HuH-7 (cell line): ENCODE measurements around the gene TGFB2.
A peak's percentile ranks its signal among the peaks of the same experiment; 100 is the strongest.

Source experiments
- DNase-seq: peaks from one replicate; pipeline ENCODE4 v3.0.0; 2011; ENCODE audit warnings: low spot score

Gene TGFB2

DNA sequence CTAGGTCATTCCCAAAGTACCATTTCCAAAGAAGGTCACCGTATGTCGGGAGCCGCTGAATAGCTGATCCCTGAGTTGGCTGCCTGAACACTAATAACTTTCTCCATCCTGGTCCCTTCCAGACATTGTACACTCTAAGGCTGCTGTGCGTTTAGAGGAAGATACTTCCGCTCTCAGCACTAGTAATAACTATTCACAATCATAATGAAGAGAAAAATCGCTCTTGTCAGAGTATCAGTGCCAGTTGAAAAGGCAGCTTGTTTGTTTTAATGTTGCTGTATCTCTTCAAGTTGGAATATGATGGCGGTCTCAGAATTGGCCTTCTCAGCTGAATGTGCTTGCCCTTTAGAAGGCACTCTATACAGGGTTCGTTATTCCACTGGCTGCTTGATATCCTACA is 43.5 kb downstream of the TGFB2 start:
- DNase-seq = no peak

DNA sequence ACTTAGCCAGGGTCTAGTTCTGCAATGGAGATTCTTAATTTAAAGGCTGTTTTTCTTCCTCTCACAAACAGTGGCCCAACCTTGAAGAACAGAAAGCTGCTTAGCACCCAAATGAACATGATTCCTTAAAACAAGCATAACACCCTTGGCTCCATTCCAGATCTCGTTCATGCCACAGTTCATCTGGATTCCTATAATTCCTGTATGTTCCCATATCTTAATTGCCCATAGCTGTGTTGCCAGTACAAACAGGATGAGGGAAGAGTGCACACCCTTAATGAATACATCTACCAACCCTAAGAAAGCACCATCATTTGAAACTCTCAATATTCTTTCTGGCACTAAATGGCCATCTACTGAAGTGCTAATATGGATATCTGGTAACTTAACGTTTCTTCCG is 45.5 kb downstream of the TGFB2 start:
- no peak for DNase-seq

DNA sequence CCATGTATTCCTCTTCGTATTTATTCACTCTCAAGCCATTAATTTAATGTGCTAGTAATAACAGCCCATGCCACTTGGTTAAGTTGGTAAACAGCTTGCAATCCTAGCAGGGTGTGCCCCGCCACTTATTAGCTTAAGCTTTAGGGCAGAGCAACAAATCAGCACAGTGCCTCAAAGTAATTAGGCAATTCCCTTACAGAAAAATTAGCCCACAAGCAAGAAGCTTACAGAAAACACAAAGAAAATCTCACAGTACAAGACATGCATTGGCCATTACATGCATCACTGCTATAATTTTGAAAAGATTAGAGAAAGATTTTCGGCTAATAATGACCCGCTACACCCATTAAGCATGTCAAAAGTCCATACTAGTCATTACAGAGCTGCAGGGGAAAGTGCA is 47.6 kb downstream of the TGFB2 start:
- no peak for DNase-seq

DNA sequence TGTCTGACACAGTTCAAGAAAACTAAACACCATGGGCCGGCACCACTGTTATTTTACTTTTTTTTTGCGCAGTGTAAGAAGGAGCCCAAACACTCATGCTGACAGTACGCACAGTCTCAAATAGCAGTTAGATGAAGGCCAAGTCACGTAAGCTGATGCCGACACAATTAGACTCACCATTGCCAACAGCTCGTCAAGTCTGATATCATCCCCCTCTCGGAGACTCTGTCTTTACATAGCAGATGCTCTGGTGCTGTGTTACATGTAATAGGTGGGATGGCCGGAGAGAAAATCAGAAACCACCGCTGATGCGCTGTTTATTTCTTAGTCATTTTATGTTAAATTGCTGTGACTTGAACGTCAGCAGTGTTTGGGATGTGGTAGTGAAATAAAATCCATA is 49.3 kb downstream of the TGFB2 start:
- DNase-seq = no peak

DNA sequence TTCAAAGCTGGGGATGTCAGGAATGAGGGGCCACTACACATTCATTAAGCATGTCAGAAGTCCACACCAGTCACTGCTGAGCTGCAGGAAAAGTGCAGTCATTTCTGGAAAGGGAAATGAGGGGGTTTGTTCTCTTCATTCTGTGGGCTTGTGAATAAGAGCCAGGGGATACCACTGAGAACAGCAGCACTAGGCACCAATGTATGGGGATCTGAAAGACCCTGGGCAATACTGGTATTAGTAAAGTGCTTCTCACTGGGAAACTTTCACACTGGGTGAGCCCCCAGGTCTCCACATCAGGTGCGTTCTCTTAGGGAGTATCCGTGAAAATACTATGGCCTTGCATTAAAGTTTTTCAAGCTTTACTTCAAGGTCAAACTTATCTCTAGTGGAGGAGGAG is 49.9 kb downstream of the TGFB2 start:
- no peak for DNase-seq

DNA sequence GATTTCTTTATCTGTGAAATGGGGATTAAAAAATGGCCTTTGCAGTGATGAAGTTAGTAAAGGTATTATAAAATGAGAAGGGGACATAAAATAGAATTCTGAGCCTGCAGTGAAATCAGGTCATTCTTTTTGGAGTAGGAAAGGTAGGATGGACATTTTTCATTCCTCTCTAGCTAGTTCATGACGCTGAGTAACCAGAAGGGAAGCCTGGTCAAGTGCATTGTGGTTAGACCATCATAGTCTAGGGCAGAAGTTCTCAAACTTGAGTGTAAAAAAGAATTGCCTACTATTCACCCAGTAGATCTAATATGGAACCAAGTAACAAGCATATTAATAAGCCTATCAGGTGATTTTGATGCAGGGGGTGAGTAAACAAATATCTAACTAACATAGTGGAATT is 50.8 kb downstream of the TGFB2 start:
- DNase-seq = no peak

DNA sequence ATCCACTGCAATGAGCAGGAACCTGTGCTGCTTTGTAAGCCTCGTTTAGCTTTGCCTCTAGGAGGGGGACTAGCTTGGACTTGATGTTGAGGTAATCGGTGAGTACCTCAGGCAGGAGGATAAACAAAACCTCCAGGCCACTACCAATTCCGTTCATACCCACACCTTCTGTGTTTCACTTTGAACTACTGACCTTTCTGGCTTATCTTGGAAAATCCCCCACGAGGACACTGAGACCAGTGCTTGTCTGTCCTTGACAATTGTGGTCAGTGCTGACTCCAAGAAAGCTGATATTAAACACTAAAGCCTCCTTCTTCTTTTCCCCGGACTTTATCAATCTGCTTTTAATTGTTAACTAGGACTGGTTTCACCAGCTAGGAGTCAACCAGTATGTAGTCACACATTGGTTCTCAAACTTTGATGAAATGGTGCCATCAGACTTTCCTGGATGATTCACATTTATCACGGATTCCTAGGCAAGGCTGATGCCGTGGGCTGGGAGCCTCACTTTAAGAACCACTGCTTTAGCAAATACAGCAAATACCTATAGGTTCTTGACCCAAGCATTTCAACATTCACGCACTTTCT is 52.7 kb downstream of the TGFB2 start:
- DNase-seq = peak; percentile 54

DNA sequence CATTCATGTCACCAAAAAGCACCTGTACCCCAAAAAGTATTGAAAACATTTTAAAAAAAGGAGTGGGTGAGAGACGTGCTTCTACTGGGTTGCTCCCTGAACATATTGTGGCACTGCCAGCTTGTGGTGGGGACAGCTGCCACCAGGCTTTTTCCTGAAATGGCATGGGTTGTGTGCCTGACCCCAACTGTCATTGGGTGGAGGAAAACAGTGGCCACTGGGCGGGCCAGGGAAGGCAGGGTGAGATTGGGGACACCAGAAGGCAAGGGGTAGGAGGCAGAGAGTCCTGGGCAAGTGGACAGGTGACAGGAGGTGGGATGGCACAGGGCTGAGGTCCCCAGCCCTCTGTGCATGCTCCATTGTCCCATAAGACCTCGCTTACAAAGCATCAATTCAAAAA is 55.5 kb downstream of the TGFB2 start:
- no peak for DNase-seq

DNA sequence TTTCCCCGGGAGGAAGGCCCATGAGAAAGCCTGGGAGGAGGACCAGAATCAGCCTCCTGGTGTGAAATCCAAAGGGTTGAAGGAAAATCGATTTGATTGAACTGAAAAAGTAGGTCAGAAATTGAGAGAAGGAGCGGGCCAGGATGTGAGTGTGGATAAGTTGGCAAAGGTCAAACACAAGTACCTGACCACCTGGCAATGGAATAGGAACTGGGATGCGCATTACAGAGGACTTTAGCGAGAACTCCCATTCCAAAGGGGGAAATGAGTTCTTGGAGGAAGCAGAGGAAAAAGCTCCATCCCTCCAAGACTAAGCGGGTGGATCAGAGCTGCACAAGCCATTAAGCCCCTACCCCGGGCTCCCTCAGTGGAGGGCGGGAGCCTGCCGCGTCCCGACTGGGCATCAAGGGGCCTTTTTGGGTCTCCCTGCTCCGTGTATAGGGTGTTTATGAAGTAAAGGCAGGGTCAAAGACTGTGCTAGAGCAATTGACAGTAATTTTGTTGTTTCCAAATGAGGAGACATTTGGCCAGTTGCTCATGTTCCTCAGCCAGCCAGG is 56.4 kb downstream of the TGFB2 start:
- no peak for DNase-seq

DNA sequence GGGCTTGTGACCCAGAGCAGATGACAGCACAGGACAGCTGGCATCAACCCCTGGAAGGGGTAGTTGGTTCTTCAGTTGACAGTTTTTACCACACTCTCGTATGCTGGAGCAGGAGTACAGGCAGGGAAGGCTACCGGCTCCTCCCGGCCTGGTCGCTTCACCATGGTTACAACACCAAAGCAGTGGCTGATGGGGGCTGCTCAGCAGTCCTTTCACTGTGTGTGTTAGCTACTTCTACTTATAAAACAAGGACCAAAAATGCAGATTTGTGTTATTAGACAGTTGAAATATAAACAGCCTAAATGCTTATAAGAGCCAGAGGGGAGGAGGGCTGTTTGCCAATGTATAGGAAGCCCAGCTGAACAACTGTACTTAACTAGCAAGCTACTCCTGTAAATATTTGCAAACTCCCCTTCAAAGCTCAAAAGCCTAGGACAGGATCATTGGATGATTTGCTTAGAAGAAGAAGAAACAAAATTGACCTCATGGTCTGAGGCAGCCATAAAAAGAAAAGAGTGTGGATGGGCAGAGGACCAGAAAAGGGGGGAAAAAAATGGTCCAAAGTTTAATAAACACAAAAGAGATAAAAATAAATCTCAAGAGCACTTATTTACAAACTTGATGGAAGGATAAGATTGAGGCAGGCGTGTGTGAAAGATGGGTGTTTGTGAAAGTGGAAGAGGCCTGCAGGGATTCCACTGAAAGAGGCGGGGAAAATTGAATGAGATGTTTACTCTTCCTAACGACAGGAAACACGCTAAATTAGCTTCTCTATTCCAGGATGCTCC is 57.1 kb downstream of the TGFB2 start:
- DNase-seq = no peak

DNA sequence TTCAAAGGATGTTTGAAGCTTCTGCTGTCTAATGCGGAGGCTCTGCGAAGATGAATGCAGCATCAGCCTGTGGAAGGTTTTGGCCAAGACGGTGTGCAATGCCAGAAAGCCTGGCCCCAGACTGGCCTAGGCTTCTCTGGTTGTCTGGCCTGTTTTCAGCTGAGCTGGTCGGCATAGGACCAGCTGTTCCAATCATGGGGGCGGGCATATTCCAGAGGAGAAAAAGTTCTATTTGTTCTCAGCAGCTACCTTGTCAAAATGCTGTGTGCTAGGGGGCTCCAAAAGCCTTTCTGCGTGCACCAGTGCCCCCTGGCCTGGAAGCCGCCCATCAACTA is 57.6 kb downstream of the TGFB2 start:
- no peak for DNase-seq

DNA sequence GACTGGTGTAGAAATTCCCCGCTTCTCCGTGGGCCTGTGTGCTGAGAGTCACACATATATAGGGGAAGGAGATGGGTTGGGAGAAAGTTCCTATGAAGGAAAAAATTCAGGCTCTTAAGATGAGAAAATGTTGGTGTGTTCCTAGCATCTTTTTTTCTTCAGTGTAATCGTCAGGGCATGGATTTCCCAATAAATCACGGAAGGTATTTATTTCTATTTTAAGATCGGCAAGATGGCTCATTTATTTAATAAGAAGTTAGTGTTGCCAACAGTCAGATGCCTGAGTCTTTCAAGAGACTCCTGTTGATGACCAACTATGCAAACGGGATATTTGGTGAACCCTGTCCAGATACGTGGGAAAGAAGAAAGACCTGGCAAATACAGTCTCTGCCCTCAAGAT is 58.2 kb downstream of the TGFB2 start:
- DNase-seq = no peak

DNA sequence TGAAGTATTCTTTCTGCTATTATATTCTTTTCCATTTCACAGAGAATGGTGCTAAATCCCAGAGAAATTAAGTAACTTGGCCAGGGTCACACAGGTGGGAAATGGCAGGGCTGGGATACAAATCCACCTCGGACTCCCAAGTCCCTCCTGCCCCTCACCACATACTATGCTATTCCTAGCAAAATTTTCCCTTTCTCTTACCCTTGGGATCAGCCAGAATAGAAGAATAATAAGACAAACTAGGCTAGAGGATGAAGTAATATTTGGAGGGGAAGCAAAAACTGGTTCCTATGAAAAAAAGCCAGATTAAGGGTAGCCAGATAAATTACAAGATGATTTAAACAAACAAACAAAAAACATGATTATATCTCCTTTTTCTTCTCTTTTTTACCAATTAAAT is 62.5 kb downstream of the TGFB2 start:
- no peak for DNase-seq

DNA sequence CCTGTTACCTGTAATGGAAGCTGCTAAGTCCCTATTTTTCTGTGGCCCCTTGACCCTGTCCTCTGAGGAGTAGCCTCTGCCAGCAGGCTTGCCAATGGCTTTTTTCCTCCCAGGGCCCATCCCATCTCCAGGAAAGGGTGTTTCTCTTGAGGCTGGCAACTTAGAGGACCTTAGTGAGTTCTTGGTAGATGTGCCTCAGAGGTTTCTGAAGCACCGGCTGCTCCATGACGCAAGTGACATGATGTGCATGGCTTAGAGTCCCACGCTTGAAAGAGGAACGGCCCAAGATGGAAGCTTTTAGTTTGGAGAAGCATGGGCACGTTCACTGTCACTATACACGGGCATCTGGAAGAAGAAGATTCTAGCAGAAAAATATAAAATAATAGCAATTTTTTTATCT is 63.0 kb downstream of the TGFB2 start:
- DNase-seq = no peak

DNA sequence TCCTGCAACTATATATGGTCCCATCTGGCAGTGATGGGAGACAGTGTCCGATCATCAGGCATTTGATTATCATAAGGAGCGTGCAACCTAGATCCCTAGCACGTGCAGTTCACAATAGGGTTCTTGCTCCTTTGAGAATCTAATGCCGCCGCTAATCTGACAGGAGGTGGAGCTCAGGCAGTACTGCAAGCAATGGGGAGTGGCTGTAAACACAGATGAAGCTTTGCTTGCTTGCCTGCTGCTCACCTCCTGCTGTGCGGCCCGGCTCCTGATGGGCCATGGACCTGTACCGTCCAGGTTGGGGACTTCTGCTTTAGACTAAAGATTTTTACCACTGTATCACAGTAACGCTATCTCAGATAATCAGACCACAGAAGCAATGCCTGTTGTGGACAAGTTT is 63.8 kb downstream of the TGFB2 start:
- no peak for DNase-seq

DNA sequence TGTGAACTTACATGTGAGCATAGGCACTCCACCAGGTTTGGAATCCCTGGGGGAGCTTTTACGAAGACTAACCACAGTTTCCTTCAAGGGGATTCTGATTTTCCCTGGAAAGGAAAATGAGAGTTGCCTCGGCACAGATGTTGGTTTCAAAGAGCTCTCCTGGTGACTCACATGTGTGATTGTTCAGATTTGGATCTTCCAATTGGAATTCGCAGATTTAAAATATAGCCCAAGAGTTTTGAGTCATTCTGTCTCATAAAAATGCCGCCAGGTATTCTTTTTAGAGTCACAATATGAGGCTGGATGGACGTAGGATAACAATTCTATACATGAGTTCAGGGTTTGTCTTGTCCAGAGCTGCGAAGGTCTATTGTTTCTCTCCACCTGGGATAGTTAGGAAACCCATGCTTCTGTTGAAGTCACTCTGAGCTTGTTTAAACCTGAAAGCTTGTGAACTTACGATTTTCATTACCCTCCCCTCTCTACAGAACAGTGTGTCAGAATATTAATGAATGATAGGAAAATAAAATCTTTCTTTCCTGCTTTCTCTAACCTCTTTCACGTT is 64.9 kb downstream of the TGFB2 start:
- no peak for DNase-seq

DNA sequence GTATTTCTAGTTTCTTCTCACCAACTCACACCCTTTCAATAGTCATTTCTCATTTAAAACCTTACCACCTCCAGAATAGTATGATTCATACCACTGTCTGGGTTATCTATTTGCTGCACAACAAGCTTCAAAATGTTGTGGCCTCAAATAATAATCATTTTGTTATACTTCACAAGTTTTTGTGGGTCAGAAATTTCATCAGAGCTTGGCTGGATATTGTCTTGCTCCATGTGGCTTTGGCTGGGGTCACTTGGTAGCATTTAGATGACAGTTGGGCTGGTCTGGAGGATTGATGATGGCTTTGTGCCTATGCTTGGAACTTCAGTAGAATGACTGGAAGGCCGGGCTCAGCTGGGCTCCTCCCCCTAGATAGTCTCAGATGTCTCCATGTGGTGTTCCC is 66.0 kb downstream of the TGFB2 start:
- DNase-seq = no peak

DNA sequence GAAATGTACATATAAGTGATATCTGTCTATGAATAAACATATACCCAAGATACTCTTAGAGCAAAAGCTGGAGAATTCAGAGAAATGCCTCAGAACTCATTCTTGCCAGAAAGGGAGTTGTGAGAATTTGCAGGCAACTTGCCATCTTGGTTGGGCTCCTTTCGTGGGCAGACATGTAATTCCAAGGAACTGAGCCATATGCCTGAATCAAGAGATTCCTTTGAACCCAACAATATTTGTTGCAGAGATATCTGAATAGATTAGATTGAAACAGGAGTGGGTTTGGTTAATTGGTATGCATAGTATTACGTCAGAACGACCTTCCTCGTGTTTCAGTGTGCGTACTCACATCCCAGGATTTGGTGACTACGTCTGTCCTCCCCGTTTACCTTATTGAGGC is 67.0 kb downstream of the TGFB2 start:
- no peak for DNase-seq

DNA sequence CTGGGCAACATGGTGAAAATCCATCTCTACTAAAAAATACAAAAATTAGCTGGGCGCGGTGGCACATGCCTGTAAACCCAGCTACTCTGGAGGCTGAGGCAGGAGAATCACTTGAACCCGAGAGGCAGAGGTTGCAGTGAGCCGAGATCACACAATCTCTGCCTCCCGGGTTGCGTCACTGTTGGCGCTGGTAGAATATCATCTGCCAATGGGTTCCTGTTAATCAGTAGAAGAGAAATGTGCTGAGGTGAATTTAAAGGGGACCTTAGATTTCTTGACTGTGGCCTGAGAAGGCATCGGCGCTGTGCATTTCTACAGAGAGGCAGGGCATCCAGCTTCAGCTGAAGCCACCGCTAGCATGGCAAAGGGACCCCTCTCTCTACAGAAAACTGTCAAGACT is 68.0 kb downstream of the TGFB2 start:
- DNase-seq = no peak

DNA sequence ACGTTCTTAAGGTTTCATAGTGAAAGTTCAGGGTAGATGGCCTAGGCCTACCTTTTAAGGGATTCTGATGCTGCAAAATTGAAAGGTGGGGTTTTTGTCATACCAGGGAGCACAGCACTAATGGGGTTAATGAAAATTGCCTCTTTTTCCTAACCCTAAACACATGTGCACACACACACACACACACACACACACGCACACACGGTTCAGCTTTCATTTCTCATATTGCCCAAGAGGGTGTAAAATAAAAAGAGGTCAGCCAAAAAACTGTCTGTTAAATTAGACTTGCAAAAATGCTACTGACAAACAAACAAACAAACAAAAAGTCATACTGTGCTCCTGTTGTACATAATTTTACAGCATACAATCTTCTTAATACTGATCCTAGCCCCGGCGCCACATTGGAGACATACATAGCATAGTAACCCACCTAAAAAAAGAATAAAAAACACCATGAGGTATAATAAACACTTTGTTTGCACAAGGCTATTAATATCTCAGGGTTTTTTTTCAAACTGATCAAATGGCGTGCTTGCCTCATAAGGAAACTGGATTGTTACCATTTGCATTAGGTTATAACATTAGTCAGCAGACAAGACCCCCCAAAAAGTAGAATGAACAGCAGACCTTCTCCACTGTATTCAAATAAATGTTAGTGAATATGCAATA is 69.1 kb downstream of the TGFB2 start:
- DNase-seq = no peak

DNA sequence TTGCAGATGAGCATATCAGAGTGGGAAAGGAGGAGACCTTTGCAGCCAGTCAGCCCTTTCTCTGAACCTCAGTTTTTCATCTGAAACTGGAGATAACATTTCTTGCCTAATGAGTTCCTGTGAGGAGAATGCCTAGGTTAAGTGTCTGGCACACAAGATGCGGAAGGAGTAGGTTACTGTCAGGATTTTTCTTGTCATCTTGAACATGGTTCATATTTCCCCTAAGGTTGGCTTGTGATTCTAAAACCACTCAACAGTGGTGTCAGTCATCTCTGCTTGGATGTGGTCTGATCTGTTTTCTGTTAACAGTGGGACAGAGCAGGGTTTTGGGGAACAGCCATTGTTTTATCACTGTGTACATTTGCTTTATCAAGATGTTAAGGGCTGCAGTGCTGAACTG is 70.6 kb downstream of the TGFB2 start:
- no peak for DNase-seq

DNA sequence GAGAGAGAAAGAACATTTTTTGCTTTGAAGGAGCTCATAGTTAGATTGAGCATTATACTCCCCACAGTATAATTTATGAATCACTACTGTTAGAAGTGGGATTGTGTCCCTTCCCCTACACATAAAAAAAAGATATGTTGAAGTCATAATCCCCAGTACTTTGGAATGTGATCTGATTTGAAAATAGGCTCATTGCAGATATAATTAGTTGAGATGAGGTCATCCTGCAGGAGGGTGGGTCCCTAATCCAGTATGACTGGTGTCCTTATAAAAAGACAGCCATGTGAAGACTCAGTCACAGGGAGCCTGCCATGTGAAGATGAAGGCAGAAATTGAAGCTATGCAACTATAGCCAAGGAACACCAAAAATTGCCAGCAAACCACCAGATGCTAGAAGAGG is 76.4 kb downstream of the TGFB2 start:
- no peak for DNase-seq

DNA sequence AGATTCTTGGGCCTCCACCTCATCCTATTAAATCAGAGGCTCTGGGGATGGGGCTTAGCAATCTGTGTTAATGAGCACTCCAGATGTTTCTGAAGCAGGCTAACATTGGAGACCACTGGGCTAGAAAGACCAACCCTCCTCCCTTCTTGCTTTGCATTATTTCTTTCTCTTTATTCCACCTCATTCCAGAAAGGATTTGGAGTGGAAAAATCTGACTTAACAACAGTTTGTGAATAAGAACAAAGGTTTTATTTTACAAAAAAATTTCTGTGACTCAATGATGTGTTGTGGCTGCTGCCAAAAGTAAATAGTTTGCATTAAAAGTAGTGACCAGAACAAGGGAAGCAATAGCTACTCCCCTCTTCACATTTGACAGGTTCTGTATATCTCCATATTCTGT is 79.4 kb downstream of the TGFB2 start:
- no peak for DNase-seq
